ENCODE data around the gene TEAD1.

DNA sequence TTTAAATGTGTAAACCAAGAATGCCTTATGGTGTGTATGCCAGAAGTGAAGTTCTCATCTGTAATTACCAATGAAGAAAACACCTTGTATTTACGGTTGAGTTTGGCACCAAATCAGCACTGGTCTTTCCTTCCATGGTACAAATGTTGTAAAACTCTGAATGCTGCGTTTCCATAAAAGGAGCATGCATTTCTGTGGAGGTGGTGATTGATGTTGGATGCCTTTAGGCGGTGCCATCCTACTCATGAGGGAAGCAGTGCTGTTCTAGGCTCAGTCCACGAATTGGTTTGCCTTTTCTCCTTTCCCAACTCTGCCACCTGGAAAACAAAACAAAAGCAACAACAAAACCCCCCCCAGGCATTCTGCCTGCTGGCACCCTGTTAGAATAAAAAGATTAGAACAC, 124.4 kb downstream of the TEAD1 start:
- TF ChIP-seq CTCF (IDR thresholded peaks at IDR 0.05) (no peak), EP300 (IDR thresholded peaks at IDR 0.05) (no peak)

Data from tibial nerve (tissue), 4 donors.